Measurements from ENCODE around the gene PHYHD1.

DNA sequence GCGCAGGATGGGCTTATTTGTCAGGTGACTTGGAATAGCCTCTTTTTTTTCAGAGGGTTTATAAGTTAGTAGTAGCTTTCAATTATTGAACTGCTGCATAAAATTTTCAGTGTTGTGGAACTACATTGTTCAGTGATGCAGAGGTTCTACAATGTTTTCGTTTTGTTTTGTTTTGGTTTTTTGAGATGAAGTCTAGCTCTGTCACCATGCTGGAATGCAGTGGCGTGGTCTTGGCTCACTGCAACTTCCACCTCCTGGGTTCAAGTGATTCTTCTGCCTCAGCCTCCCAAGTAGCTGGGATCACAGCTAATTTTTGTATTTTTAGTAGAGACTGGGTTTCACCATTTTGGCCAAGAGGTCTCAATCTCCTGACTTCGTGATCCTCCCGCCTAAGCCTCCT is 48.7 kb downstream of the PHYHD1 start:
- TF ChIP-seq, protein P1, sequence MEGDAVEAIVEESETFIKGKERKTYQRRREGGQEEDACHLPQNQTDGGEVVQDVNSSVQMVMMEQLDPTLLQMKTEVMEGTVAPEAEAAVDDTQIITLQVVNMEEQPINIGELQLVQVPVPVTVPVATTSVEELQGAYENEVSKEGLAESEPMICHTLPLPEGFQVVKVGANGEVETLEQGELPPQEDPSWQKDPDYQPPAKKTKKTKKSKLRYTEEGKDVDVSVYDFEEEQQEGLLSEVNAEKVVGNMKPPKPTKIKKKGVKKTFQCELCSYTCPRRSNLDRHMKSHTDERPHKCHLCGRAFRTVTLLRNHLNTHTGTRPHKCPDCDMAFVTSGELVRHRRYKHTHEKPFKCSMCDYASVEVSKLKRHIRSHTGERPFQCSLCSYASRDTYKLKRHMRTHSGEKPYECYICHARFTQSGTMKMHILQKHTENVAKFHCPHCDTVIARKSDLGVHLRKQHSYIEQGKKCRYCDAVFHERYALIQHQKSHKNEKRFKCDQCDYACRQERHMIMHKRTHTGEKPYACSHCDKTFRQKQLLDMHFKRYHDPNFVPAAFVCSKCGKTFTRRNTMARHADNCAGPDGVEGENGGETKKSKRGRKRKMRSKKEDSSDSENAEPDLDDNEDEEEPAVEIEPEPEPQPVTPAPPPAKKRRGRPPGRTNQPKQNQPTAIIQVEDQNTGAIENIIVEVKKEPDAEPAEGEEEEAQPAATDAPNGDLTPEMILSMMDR (IDR thresholded peaks at IDR 0.05): no peak
- no peak for TF ChIP-seq POLR2A (IDR thresholded peaks at IDR 0.05)

All from thyroid gland (tissue), 4 donors.